ENCODE data around the gene GAL3ST3. TPM values are rescaled to one million over a fixed set of nuclear protein-coding genes. Genes with fewer than 3 reads are reported as not detected.
A peak's percentile ranks its signal among the peaks of the same experiment; 100 is the strongest.
"Not testable (repeated sequence)": the region's sequence is repeated elsewhere in the genome, so short reads cannot be mapped to it uniquely, and the experiment has no call there.

The GAL3ST3 gene
- 14.0 TPM for total RNA-seq

- DNase-seq = no peak
These were observed at the start of gene GAL3ST3 for GRCh38 chr11:66048547-66049323. TSS of gene GAL3ST3 (minus strand) at chr11:66049161. CDS start at chr11:66045415, 3,746 bp downstream.

- not testable (repeated sequence) for DNase-seq
These were observed 43.2 kb upstream of the GAL3ST3 start for GRCh38 chr11:66092125-66092524.

GRCh38 chr11:66090288-66090687 lies 41.3 kb upstream of the GAL3ST3 start:
- no peak for DNase-seq

GRCh38 chr11:66089067-66089466 lies 40.1 kb upstream of the GAL3ST3 start:
- no peak for DNase-seq

- DNase-seq = no peak
These were observed 38.4 kb upstream of the GAL3ST3 start for GRCh38 chr11:66087148-66087908.

GRCh38 chr11:66084821-66085475 lies 36.0 kb upstream of the GAL3ST3 start:
- DNase-seq = no peak

- no peak for DNase-seq
These were observed 34.8 kb upstream of the GAL3ST3 start for GRCh38 chr11:66083767-66084166.

- DNase-seq = no peak
These were observed 34.2 kb upstream of the GAL3ST3 start for GRCh38 chr11:66082946-66083698.

GRCh38 chr11:66081505-66081904 lies 32.5 kb upstream of the GAL3ST3 start:
- DNase-seq = no peak

GRCh38 chr11:66080055-66080817 lies 31.3 kb upstream of the GAL3ST3 start:
- no peak for DNase-seq

GRCh38 chr11:66078949-66079348 lies 30.0 kb upstream of the GAL3ST3 start:
- DNase-seq = not testable (repeated sequence)

- no peak for DNase-seq
These were observed 29.0 kb upstream of the GAL3ST3 start for GRCh38 chr11:66077927-66078326.

- DNase-seq = no peak
These were observed 27.6 kb upstream of the GAL3ST3 start for GRCh38 chr11:66076561-66076960.

GRCh38 chr11:66075273-66075672 lies 26.3 kb upstream of the GAL3ST3 start:
- DNase-seq = no peak

GRCh38 chr11:66073669-66074068 lies 24.7 kb upstream of the GAL3ST3 start:
- DNase-seq = no peak

- DNase-seq = no peak
These were observed 23.6 kb upstream of the GAL3ST3 start for GRCh38 chr11:66072518-66072917.

GRCh38 chr11:66072081-66072480 lies 23.1 kb upstream of the GAL3ST3 start:
- no peak for DNase-seq

- no peak for DNase-seq
These were observed 22.4 kb upstream of the GAL3ST3 start for GRCh38 chr11:66071381-66071801.

- peak; percentile 24 for DNase-seq
These were observed 21.8 kb upstream of the GAL3ST3 start for GRCh38 chr11:66070604-66071380.

GRCh38 chr11:66069715-66070603 lies 21.0 kb upstream of the GAL3ST3 start, which contains the start of gene PACS1:
TSS of gene PACS1 (plus strand) at chr11:66070272. CDS start at chr11:66070487, 215 bp downstream.
- DNase-seq = peak; percentile 50

Measured in occipital lobe (tissue), 2 donors.